Fibroblast of skin of right biceps (primary cell): ENCODE data around the gene GPC5.
"Not testable (repeated sequence)": the region's sequence is repeated elsewhere in the genome, so short reads cannot be mapped to it uniquely, and the experiment has no call there.

Experiments
- DNase-seq: peaks from one replicate; pipeline ENCODE4 v3.0.0-alpha.2; 2013

Gene GPC5

GRCh38 chr13:91660076-91660415 is 261.6 kb downstream of the GPC5 start:
- DNase-seq: no peak

- no peak for DNase-seq
These were observed 263.5 kb downstream of the GPC5 start for GRCh38 chr13:91661692-91662490.

GRCh38 chr13:91664039-91664438 is 265.6 kb downstream of the GPC5 start:
- peak; percentile 51 for DNase-seq

- no peak for DNase-seq
These were observed 269.1 kb downstream of the GPC5 start for GRCh38 chr13:91667486-91667885.

- DNase-seq: peak; percentile 45
These were observed 270.6 kb downstream of the GPC5 start for GRCh38 chr13:91668866-91669495.

- not testable (repeated sequence) for DNase-seq
These were observed 275.9 kb downstream of the GPC5 start for GRCh38 chr13:91674347-91674746.

GRCh38 chr13:91684746-91685145 is 286.3 kb downstream of the GPC5 start:
- DNase-seq: no peak

- DNase-seq: no peak
These were observed 292.5 kb downstream of the GPC5 start for GRCh38 chr13:91690944-91691343.

GRCh38 chr13:91693466-91693865 is 295.0 kb downstream of the GPC5 start:
- DNase-seq: no peak

GRCh38 chr13:91698308-91698707 is 299.9 kb downstream of the GPC5 start:
- no peak for DNase-seq

GRCh38 chr13:91698767-91699166 is 300.3 kb downstream of the GPC5 start:
- DNase-seq: no peak

GRCh38 chr13:91699863-91700262 is 301.4 kb downstream of the GPC5 start:
- DNase-seq: no peak

GRCh38 chr13:91701975-91702374 is 303.6 kb downstream of the GPC5 start:
- DNase-seq: no peak

GRCh38 chr13:91702411-91702810 is 304.0 kb downstream of the GPC5 start:
- DNase-seq: no peak

- peak; percentile 2 for DNase-seq
These were observed 306.0 kb downstream of the GPC5 start for GRCh38 chr13:91704398-91704797.

GRCh38 chr13:91708558-91708957 is 310.1 kb downstream of the GPC5 start:
- DNase-seq: no peak

- no peak for DNase-seq
These were observed 310.8 kb downstream of the GPC5 start for GRCh38 chr13:91709180-91709579.

- no peak for DNase-seq
These were observed 312.3 kb downstream of the GPC5 start for GRCh38 chr13:91710733-91711132.

- DNase-seq: no peak
These were observed 316.4 kb downstream of the GPC5 start for GRCh38 chr13:91714855-91715254.

GRCh38 chr13:91716436-91717065 is 318.1 kb downstream of the GPC5 start:
- DNase-seq: no peak

- peak; percentile 5 for DNase-seq
These were observed 320.6 kb downstream of the GPC5 start for GRCh38 chr13:91719033-91719432.

GRCh38 chr13:91721413-91721812 is 323.0 kb downstream of the GPC5 start:
- no peak for DNase-seq

- DNase-seq: peak; percentile 33
These were observed 324.0 kb downstream of the GPC5 start for GRCh38 chr13:91722267-91722884.

- DNase-seq: no peak
These were observed 326.2 kb downstream of the GPC5 start for GRCh38 chr13:91724591-91724990.
